ENCODE measurements around the gene WIPF1. TPM values are rescaled to one million over a fixed set of nuclear protein-coding genes. Genes with fewer than 3 reads are reported as not detected.

Gene WIPF1
- total RNA-seq, 1 experiment from 2014 or later: 0.59 TPM

GRCh38 chr2:174527959-174528358 lies 69.6 kb downstream of the WIPF1 start:
- H4K20me1 ChIP-seq (ENCODE audit: insufficient read depth): no peaks in the 10 kb centered on the region
- ATAC-seq: no peak
- BruUV-seq (replicated peaks): no TSS peak
- 0 out of 4 replicates have a peak, but pooled peaks cover 0 to 5% of the 10 kb centered on the region in 2 experiments for H3K9me3 ChIP-seq (ENCODE audit: control insufficient read depth in 1 of 2, insufficient read depth in 1 of 2, low read depth in 1 of 2, low read length in 2 of 2)
- H3K79me2 ChIP-seq (ENCODE audit: insufficient read depth, low read length): no peaks in the 10 kb centered on the region
- ChIA-PET POLR2A (no interaction called here), CTCF (no interaction called here), RAD21 (ENCODE audit: low non-redundant PET in 1 of 2, low total read pairs in 2 of 2, uncharacterized antibody in 2 of 2, unreplicated experiment in 2 of 2) (no interaction called here)
- no peak for TF ChIP-seq SRF (IDR thresholded peaks at IDR 0.05; ENCODE audit: low read depth)
- no peak for TF ChIP-seq POLR2A (IDR thresholded peaks at IDR 0.05; ENCODE audit: borderline replicate concordance, extremely low read depth, insufficient read depth, insufficient read length)
- TF ChIP-seq POLR2AphosphoS5 (IDR thresholded peaks at IDR 0.05; ENCODE audit: low read depth, low read length): no peak
- TF ChIP-seq CEBPB (IDR thresholded peaks at IDR 0.05; ENCODE audit: low read depth): no peak
- no peak for TF ChIP-seq JUND (IDR thresholded peaks at IDR 0.05)
- TF ChIP-seq ZBTB33 (IDR thresholded peaks at IDR 0.05; ENCODE audit: extremely low read depth, insufficient replicate concordance, low read length): no peak
- no peak for TF ChIP-seq ZNF274 (IDR thresholded peaks at IDR 0.05; ENCODE audit: low read depth, low read length)
- TF ChIP-seq EGR1 (IDR thresholded peaks at IDR 0.05; ENCODE audit: low read depth): no peak
- TF ChIP-seq FOSL1 (IDR thresholded peaks at IDR 0.05; ENCODE audit: low read depth): no peak
- TF ChIP-seq ZFX (IDR thresholded peaks at IDR 0.05): no peak
- TF ChIP-seq ELF1 (IDR thresholded peaks at IDR 0.05; ENCODE audit: borderline replicate concordance, low read depth): no peak
- no peak for TF ChIP-seq YY1 (IDR thresholded peaks at IDR 0.05; ENCODE audit: extremely low read depth, insufficient replicate concordance, low read depth, low read length)
- no peak for TF ChIP-seq SIN3A (IDR thresholded peaks at IDR 0.05; ENCODE audit: low read depth)
- TF ChIP-seq CTCF (IDR thresholded peaks at IDR 0.05 in 2 of 3, conservative IDR thresholded peaks at IDR 0.05 in 1 of 3; ENCODE audit: borderline replicate concordance in 1 of 3, insufficient read depth in 1 of 3, low read depth in 2 of 3, low read length in 2 of 3): no peak
- no peak for TF ChIP-seq TCF7L2 (IDR thresholded peaks at IDR 0.05; ENCODE audit: borderline replicate concordance, extremely low read depth, insufficient read depth, insufficient read length)
- TF ChIP-seq EZH2 (IDR thresholded peaks at IDR 0.05): no peak
- TF ChIP-seq CBX3 (IDR thresholded peaks at IDR 0.05; ENCODE audit: low read depth): no peak
- no peak for TF ChIP-seq ATF3 (IDR thresholded peaks at IDR 0.05)
- TF ChIP-seq RAD21 (IDR thresholded peaks at IDR 0.05; ENCODE audit: low read depth): no peak
- no peak overlapping the region for H3K27ac ChIP-seq (ENCODE audit: low read depth, low read length)
- no peak for DNase-seq (ENCODE audit: low read depth, low spot score)
- no peaks in the 10 kb centered on the region for H3K27me3 ChIP-seq (ENCODE audit: insufficient read depth, low read length)
- H3K4me1 ChIP-seq (ENCODE audit: control insufficient read depth in 1 of 2, insufficient read depth in 2 of 2, low read length in 2 of 2): peaks cover 0 to 3% of the 10 kb centered on the region in 2 experiments; a peak in 1 of 4 replicates
- intact Hi-C loops (cut with micrococcal nuclease): no loop called here
- no peak overlapping the region for H3K4me2 ChIP-seq (ENCODE audit: low read length)
- H3K4me3 ChIP-seq (replicated peaks in 1 of 2; ENCODE audit: low read depth in 1 of 2, low read length in 2 of 2): no peak overlapping the region
- H3K9ac ChIP-seq (ENCODE audit: low read length): no peak overlapping the region
- H2AFZ ChIP-seq (ENCODE audit: low read depth, low read length, poor library complexity, severe bottlenecking): no peak overlapping the region
- no peaks in the 10 kb centered on the region for H3K36me3 ChIP-seq (ENCODE audit: control insufficient read depth in 1 of 2, insufficient read depth in 2 of 2, low read length in 2 of 2)
- H3K9me2 ChIP-seq (ENCODE audit: insufficient read depth): no peaks in the 10 kb centered on the region

All from HCT116 (cell line).